T-helper 2 cell treated with Interferon-gamma antibody and Interleukin-4, amounts not matched to agents 5 μg/mL and 100 μg/mL, for 36 hours (primary cell): ENCODE data around the gene FBXO15.

Source experiments
- DNase-seq: peaks from one replicate; pipeline ENCODE4 v3.0.0; 2021; ENCODE audit warnings: low spot score
- H3K27ac Mint-ChIP-seq: one replicate; pipeline ENCODE4 v1.8.0; 2021; ENCODE audit warnings: mild to moderate bottlenecking, mixed read lengths
- H3K27me3 Mint-ChIP-seq: one replicate; pipeline ENCODE4 v1.8.0; 2021; ENCODE audit warnings: low read depth, mixed read lengths
- H3K36me3 Mint-ChIP-seq: one replicate; pipeline ENCODE4 v1.8.0; 2021; ENCODE audit warnings: low read depth, mixed read lengths
- H3K4me1 Mint-ChIP-seq: one replicate; pipeline ENCODE4 v1.8.0; 2021; ENCODE audit warnings: low read depth, mixed read lengths
- H3K4me3 Mint-ChIP-seq: one replicate; pipeline ENCODE4 v1.8.0; 2022; ENCODE audit warnings: mild to moderate bottlenecking, moderate library complexity, mixed read lengths
- H3K9me3 Mint-ChIP-seq: one replicate; pipeline ENCODE4 v1.8.0; 2021; ENCODE audit warnings: mixed read lengths

FBXO15 gene, protein sequence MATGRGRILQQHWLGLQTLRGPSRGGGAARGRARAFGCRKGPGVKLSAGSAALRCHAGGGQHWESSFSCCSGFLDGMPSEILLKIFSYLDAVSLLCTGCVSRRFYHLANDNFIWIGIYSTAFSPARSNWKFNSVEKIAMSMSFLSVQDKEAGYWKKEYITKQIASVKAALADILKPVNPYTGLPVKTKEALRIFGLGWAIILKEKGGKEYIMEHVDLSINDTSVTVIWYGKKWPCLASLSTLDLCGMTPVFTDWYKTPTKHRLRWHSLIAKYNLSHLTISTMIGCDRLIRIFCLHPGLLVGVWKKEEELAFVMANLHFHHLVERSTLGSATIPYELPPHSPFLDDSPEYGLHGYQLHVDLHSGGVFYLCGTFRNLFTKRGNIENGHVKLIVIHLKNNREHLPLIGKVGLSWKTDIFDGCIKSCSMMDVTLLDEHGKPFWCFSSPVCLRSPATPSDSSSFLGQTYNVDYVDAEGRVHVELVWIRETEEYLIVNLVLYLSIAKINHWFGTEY

DNA sequence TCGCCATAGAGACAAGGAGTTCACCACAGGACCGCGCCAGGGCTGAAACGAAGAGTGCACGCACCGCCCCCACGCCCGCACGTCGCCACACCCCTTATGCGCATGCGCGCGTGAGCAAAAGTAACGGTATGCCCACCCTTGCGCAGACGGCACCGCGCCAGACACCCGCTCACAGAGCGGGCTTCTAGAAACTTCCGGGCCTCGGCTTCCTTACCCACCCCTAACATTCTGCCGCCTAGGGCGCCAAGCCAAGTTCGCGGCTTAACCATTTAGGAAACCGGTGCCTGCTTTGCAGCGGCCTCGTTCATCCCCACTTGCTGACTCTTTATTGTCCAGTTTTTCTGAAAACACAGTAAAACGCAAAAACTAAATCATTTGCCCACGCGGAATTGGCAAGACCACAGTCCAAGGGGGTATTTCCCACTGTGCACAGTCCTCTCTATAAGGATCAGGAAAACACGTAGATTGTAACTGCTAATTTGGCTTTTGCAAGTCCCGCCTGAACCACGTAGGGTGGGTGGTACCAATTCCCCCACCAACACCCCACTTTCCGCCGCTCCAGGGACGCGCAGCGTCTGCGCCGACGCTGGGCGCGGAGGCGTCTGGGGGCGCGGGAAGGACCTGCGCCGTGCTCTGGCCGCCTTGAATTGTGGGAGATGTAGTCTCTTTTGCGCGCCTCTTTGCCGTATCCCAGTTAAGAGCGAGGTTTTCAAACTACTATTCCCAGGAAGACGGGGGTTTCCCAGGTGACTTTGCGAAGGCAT is at the start of gene FBXO15, which contains the start of gene TIMM21:
Gene FBXO15 (minus strand): TSS at position 56 of the 764 bp plus-strand sequence. CDS start 49 bp downstream, at position 7.
Gene TIMM21 (plus strand): TSS at position 745 of the 764 bp plus-strand sequence. CDS start 286 bp downstream, outside the sequence.
- H3K27me3 Mint-ChIP-seq, result peaks cover 2% of the 10 kb centered on the region
- H3K9me3 Mint-ChIP-seq, result no peaks in the 10 kb centered on the region
- peaks cover 29% of the 10 kb centered on the region for H3K4me1 Mint-ChIP-seq
- peaks cover 13% of the 10 kb centered on the region for H3K36me3 Mint-ChIP-seq
- peak; percentile 97 for DNase-seq
- peak within 1 kb of the TSS; percentile 97 for H3K27ac Mint-ChIP-seq
- peak within 1 kb of the TSS; percentile 96 for H3K4me3 Mint-ChIP-seq

DNA sequence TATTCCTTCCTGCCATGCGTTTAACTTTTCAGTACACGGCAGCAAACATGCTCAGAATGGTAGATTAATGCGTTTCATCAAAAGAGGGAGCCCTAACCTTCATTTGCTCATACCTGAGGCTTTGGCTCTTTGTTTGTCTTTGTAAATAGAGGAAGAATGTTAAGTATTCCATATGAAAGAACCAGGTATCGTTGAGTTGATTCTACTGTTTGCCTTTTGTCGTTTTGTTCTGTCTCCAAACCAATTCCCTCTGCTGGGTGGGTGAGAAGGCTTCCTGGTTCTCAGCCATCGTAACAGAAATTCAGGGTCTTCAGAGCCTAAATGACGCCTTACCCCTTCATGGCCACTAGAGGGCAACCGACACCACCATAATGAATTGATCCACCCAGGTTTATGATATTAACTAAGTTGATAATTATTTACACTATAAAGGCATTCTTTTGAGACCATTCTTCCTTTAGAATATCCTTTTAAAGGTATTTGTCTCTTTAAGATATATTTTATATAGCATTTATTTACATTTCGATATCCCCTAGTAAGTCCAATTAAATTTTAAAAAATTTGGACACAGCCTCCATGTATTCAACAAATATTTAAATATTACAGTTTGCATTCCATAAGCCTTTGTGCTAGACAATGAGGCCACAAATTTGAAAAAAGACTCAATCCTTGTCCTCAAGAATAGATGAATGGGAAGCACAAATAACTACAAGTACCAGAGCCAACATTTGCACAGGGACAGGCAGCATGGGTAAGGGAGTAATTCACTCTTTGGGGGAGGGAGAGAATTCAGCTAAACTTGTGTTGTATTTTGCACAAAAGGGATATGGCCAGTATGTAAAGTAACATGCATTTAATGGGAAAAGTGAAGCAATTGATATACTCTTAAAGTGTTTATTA is 48.8 kb upstream of the FBXO15 start:
- H3K27ac Mint-ChIP-seq, result no peak overlapping the region
- H3K4me3 Mint-ChIP-seq, result peak overlapping the region; percentile 65
- H3K4me1 Mint-ChIP-seq, result peaks cover 6% of the 10 kb centered on the region
- H3K36me3 Mint-ChIP-seq, result no peaks in the 10 kb centered on the region
- peaks cover 8% of the 10 kb centered on the region for H3K27me3 Mint-ChIP-seq
- DNase-seq, result peak; percentile 26
- no peaks in the 10 kb centered on the region for H3K9me3 Mint-ChIP-seq

GRCh38 chr18:74194691-74195090 is 47.1 kb upstream of the FBXO15 start:
- H3K4me1 Mint-ChIP-seq, result peaks cover 6% of the 10 kb centered on the region
- no peak overlapping the region for H3K4me3 Mint-ChIP-seq
- H3K36me3 Mint-ChIP-seq, result no peaks in the 10 kb centered on the region
- DNase-seq, result no peak
- H3K9me3 Mint-ChIP-seq, result no peaks in the 10 kb centered on the region
- no peak overlapping the region for H3K27ac Mint-ChIP-seq
- H3K27me3 Mint-ChIP-seq, result peaks cover 16% of the 10 kb centered on the region

DNA sequence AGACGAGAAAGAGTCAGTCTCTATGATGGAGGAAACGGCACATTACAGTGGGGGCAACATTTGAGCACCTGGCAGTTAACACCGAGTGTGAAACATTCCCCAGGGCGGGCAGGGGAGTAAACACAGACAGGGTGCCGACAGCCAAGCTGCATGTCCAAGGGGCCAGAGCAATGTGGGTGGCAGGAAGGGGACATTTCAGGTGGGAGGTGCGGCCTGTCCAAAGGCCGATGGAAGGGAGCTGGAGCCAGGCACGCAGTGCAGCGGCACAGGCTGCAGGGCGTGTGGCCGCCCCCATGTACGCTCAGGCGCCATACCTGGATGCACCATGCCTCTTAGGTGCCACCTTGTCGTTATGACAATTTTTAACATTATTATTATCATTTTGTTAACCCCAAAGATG is 43.9 kb upstream of the FBXO15 start:
- Mint-ChIP-seq H3K4me3 (no peak overlapping the region), H3K27ac (no peak overlapping the region), H3K36me3 (no peaks in the 10 kb centered on the region), H3K9me3 (no peaks in the 10 kb centered on the region), H3K4me1 (peaks cover 6% of the 10 kb centered on the region), H3K27me3 (peaks cover 19% of the 10 kb centered on the region)
- no peak for DNase-seq

DNA sequence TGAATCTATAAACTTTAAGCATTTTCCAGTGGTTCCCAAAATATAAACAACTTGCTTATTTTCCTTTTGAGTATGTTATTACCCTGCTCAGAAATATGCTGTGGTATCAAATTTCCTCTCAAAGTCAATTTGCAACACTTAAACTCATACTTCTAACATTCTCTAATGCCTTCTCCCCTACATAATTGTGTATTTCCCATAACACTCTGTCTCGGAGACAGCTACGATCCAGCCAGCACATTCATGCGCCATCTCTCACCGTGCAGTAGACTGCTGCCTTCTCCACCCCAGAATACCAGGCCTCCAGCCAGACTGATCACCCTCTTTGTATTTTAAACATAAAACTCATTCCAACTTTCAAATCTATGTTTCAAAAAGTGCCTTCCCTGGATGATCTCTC is 42.5 kb upstream of the FBXO15 start:
- no peak overlapping the region for H3K4me3 Mint-ChIP-seq
- H3K27me3 Mint-ChIP-seq, result peaks cover 19% of the 10 kb centered on the region
- H3K9me3 Mint-ChIP-seq, result no peaks in the 10 kb centered on the region
- no peaks in the 10 kb centered on the region for H3K4me1 Mint-ChIP-seq
- H3K36me3 Mint-ChIP-seq, result no peaks in the 10 kb centered on the region
- no peak overlapping the region for H3K27ac Mint-ChIP-seq
- no peak for DNase-seq

- no peak for DNase-seq
- peaks cover 20% of the 10 kb centered on the region for H3K27me3 Mint-ChIP-seq
- no peaks in the 10 kb centered on the region for H3K36me3 Mint-ChIP-seq
- no peak overlapping the region for H3K27ac Mint-ChIP-seq
- H3K4me1 Mint-ChIP-seq, result no peaks in the 10 kb centered on the region
- H3K4me3 Mint-ChIP-seq, result no peak overlapping the region
- no peaks in the 10 kb centered on the region for H3K9me3 Mint-ChIP-seq
Measured at GRCh38 chr18:74186661-74187060, 39.0 kb upstream of the FBXO15 start.

DNA sequence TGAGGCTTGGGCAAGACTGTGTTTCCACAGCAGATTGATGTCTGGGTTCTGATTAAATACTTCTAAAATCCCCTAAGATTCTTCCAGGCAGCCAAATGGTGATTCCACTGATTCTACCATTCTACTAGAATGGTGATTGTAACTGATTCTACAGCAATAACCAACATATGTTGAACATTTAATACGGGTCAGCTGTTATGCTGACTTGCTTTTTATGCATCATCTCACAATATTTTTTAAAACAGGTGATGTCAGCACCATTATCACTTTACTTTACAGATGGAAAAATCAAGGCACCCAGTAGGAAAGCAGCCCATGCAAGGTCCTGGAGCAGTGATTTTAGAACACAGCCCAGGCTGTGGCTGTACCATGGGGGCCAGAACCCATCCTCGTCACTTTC is 38.2 kb upstream of the FBXO15 start:
- Mint-ChIP-seq H3K36me3 (no peaks in the 10 kb centered on the region), H3K4me3 (no peak overlapping the region), H3K27ac (no peak overlapping the region), H3K27me3 (peaks cover 18% of the 10 kb centered on the region), H3K9me3 (no peaks in the 10 kb centered on the region), H3K4me1 (no peaks in the 10 kb centered on the region)
- DNase-seq, result no peak

GRCh38 chr18:74184875-74185274 is 37.2 kb upstream of the FBXO15 start:
- H3K27ac Mint-ChIP-seq, result no peak overlapping the region
- H3K36me3 Mint-ChIP-seq, result no peaks in the 10 kb centered on the region
- H3K4me1 Mint-ChIP-seq, result no peaks in the 10 kb centered on the region
- H3K4me3 Mint-ChIP-seq, result no peak overlapping the region
- DNase-seq, result no peak
- H3K27me3 Mint-ChIP-seq, result peaks cover 11% of the 10 kb centered on the region
- no peaks in the 10 kb centered on the region for H3K9me3 Mint-ChIP-seq

GRCh38 chr18:74183130-74183529 is 35.5 kb upstream of the FBXO15 start:
- Mint-ChIP-seq H3K9me3 (no peaks in the 10 kb centered on the region), H3K36me3 (no peaks in the 10 kb centered on the region), H3K4me3 (no peak overlapping the region), H3K27me3 (peaks cover 8% of the 10 kb centered on the region), H3K4me1 (no peaks in the 10 kb centered on the region), H3K27ac (no peak overlapping the region)
- DNase-seq, result no peak

GRCh38 chr18:74182335-74182734 is 34.7 kb upstream of the FBXO15 start:
- Mint-ChIP-seq H3K9me3 (no peaks in the 10 kb centered on the region), H3K4me3 (no peak overlapping the region), H3K36me3 (no peaks in the 10 kb centered on the region), H3K27me3 (peaks cover 8% of the 10 kb centered on the region), H3K27ac (no peak overlapping the region), H3K4me1 (no peaks in the 10 kb centered on the region)
- no peak for DNase-seq

DNA sequence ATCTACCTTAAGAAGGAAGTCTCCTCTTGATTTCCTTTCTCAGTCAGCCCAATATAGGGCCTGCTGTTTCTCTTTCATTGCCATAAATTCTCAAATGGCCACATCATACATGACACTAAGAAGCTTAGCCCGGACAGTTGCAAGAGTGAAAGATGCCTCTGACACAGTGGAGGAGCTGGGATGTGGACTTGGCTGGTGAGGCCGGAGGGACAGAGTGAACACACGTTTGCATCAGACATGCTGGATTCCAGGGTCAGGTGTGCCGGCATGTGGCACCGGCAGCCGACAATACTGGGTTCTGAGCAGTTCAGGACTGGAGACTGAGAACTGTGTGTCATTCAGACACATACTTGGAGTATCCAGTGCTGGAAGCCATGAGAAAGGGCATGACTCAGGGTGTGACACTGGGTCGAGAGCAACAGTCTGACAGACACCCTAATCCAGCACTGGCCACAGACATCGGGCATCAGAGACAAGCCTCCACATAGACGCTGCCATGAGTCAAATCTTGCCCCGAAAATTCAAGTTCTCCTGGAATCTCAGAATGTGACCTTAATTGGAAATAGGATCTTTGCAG is 32.1 kb upstream of the FBXO15 start:
- no peak overlapping the region for H3K27ac Mint-ChIP-seq
- peaks cover 10% of the 10 kb centered on the region for H3K27me3 Mint-ChIP-seq
- DNase-seq, result no peak
- H3K36me3 Mint-ChIP-seq, result no peaks in the 10 kb centered on the region
- H3K4me3 Mint-ChIP-seq, result no peak overlapping the region
- H3K4me1 Mint-ChIP-seq, result no peaks in the 10 kb centered on the region
- H3K9me3 Mint-ChIP-seq, result no peaks in the 10 kb centered on the region

DNA sequence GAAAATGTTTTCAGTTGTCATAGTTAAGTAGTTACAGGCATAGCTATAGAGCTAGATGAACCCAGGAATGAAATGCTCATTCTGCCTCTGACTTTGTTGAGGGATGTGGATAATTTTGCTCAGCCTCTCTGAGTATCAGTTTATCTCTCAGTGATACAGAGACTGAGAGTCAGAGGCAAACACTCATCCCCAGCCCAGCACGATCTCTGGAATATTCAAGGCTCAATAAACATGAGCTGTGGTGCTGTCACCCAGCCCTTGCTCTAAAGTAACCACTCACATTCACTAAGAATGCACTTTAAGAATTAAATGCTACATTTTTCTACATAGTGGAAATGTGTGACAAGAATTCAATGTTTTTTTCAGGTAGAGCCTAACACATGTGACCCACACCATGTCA is 31.2 kb upstream of the FBXO15 start:
- no peak overlapping the region for H3K27ac Mint-ChIP-seq
- no peaks in the 10 kb centered on the region for H3K36me3 Mint-ChIP-seq
- no peak overlapping the region for H3K4me3 Mint-ChIP-seq
- H3K27me3 Mint-ChIP-seq, result peaks cover 8% of the 10 kb centered on the region
- no peaks in the 10 kb centered on the region for H3K9me3 Mint-ChIP-seq
- DNase-seq, result no peak
- no peaks in the 10 kb centered on the region for H3K4me1 Mint-ChIP-seq

- Mint-ChIP-seq H3K27me3 (peaks cover 11% of the 10 kb centered on the region), H3K4me3 (no peak overlapping the region), H3K27ac (no peak overlapping the region), H3K9me3 (no peaks in the 10 kb centered on the region), H3K4me1 (peaks cover 6% of the 10 kb centered on the region), H3K36me3 (no peaks in the 10 kb centered on the region)
- no peak for DNase-seq
Measured at GRCh38 chr18:74175658-74176057, 28.0 kb upstream of the FBXO15 start.
